Kidney epithelial cell (primary cell): Measurements from ENCODE around the gene SPOCK1. TPM values are rescaled to one million over a fixed set of nuclear protein-coding genes. Genes with fewer than 3 reads are reported as not detected.

Experiments
- DNase-seq: peaks from one replicate; pipeline ENCODE4 v3.0.0-alpha.2; 2010; ENCODE audit warnings: low read depth
- H3K27me3 ChIP-seq: 2 replicates; pipeline ENCODE4 v1.6.0; 2011; ENCODE audit warnings: low read length; ENCODE audit not compliant: control insufficient read depth, insufficient read depth
- H3K36me3 ChIP-seq: 2 replicates; pipeline ENCODE4 v1.5.1; 2011; ENCODE audit warnings: low read length; ENCODE audit not compliant: control insufficient read depth, insufficient read depth
- H3K4me3 ChIP-seq: 2 replicates; pipeline ENCODE4 v1.5.1; 2011; ENCODE audit warnings: low read depth, mild to moderate bottlenecking, control low read depth, low read length
- CTCF ChIP-seq: IDR thresholded peaks from 2 replicates; pipeline ENCODE4 v1.5.1; 2011; ENCODE audit warnings: mild to moderate bottlenecking, moderate library complexity, low read length, control low read depth, inconsistent platforms; ENCODE audit not compliant: insufficient read depth, poor library complexity, severe bottlenecking
- total RNA-seq: library from RNA; depleted of rRNA; stranded (reverse); fragments of >200 nt; gene quantifications from 2 replicates; pipeline ENCODE4 v1.2.3, GENCODE V29; 2015

Gene SPOCK1
- total RNA-seq, 1 donor from 2014 or later, result 13.1 TPM

GRCh38 chr5:137306903-137307302, 192.2 kb downstream of the SPOCK1 start:
- no peak for TF ChIP-seq CTCF
- H3K27me3 ChIP-seq, result no peaks in the 10 kb centered on the region
- no peak overlapping the region for H3K4me3 ChIP-seq
- H3K36me3 ChIP-seq, result no peaks in the 10 kb centered on the region
- no peak for DNase-seq

- no peak for DNase-seq
- Histone ChIP-seq H3K4me3 (no peak overlapping the region), H3K27me3 (no peaks in the 10 kb centered on the region), H3K36me3 (no peaks in the 10 kb centered on the region)
- no peak for TF ChIP-seq CTCF
These were observed 193.0 kb downstream of the SPOCK1 start for GRCh38 chr5:137305971-137306602.

- Histone ChIP-seq H3K27me3 (no peaks in the 10 kb centered on the region), H3K4me3 (no peak overlapping the region), H3K36me3 (no peaks in the 10 kb centered on the region)
- no peak for DNase-seq
- TF ChIP-seq CTCF, result no peak
These were observed 194.8 kb downstream of the SPOCK1 start for GRCh38 chr5:137304226-137304874.

- H3K27me3 ChIP-seq, result no peaks in the 10 kb centered on the region
- no peaks in the 10 kb centered on the region for H3K36me3 ChIP-seq
- H3K4me3 ChIP-seq, result no peak overlapping the region
- TF ChIP-seq CTCF, result no peak
- no peak for DNase-seq
These were observed 195.6 kb downstream of the SPOCK1 start for GRCh38 chr5:137303509-137303908.

- no peak for TF ChIP-seq CTCF
- no peaks in the 10 kb centered on the region for H3K36me3 ChIP-seq
- DNase-seq, result no peak
- no peak overlapping the region for H3K4me3 ChIP-seq
- H3K27me3 ChIP-seq, result no peaks in the 10 kb centered on the region
These were observed 198.5 kb downstream of the SPOCK1 start for GRCh38 chr5:137300411-137301240.
